Kidney (tissue), 14 donors: ENCODE results near the gene CACNG1. TPM values are rescaled to one million over a fixed set of nuclear protein-coding genes. Genes with fewer than 3 reads are reported as not detected.

Source experiments
- DNase-seq, 5 donors: peaks; one replicate each; pipeline ENCODE4 v3.0.0-alpha.2; 2013 to 2020
- FAIRE-seq: peaks from 2 replicates; lab custom pipeline; 2012; peaks lifted over from hg19 to GRCh38; lab: Jason Lieb, UNC
- H3K27ac ChIP-seq, 2 donors: one replicate each; pipeline ENCODE4 v1.7.0; 2013; ENCODE audit warnings: low read depth in 2 of 2, low read length in 2 of 2, inconsistent platforms in 1 of 2
- H3K27me3 ChIP-seq: one replicate; pipeline ENCODE4 v1.7.1; 2013; ENCODE audit warnings: low read length, inconsistent platforms; ENCODE audit not compliant: control insufficient read depth, insufficient read depth
- H3K36me3 ChIP-seq, 3 donors: one replicate each; pipeline versions ENCODE4 v1.7.0 to v1.7.1; 2013; ENCODE audit warnings: low read length in 3 of 3, control low read depth in 1 of 3, inconsistent platforms in 1 of 3; ENCODE audit not compliant: insufficient read depth in 3 of 3, control insufficient read depth in 2 of 3
- H3K4me1 ChIP-seq, 3 donors: one replicate each; pipeline versions ENCODE4 v1.7.0 to v1.7.1; 2013; ENCODE audit warnings: low read length in 3 of 3, inconsistent platforms in 1 of 3, low read depth in 1 of 3; ENCODE audit not compliant: control insufficient read depth in 2 of 3, insufficient read depth in 2 of 3
- H3K4me3 ChIP-seq, 3 donors: one replicate each; pipeline versions ENCODE4 v1.7.0 to v1.8.1; 2013; ENCODE audit warnings: low read length in 3 of 3, control low read depth in 1 of 3, inconsistent platforms in 1 of 3
- H3K9ac ChIP-seq, 3 donors: one replicate each; pipeline versions ENCODE4 v1.7.0 to v1.7.1; 2013; ENCODE audit warnings: low read length in 3 of 3, control low read depth in 1 of 3, inconsistent platforms in 1 of 3
- H3K9me3 ChIP-seq, 3 donors: one replicate each; pipeline versions ENCODE4 v1.7.0 to v1.7.1; 2013; ENCODE audit warnings: low read length in 3 of 3, control low read depth in 1 of 3, inconsistent platforms in 1 of 3; ENCODE audit not compliant: control insufficient read depth in 2 of 3, insufficient read depth in 1 of 3
- intact Hi-C: fragments of 100-400 bp; cut with DNase I; formaldehyde crosslinking; loops from one replicate; pipeline ENCODE4 v1.11.1; 2022
- polyA plus RNA-seq: library from polyadenylated mRNA; stranded (reverse); fragments of 350-450 nt; fragmentation: Illumina TruSeq; extraction: RNeasy Lipid Tissue Mini Kit (QIAGEN cat#74804); gene quantifications from one replicate; pipeline ENCODE4 v1.2.3, GENCODE V29; 2014; ENCODE audit warnings: low read depth, low replicate concordance; ENCODE audit not compliant: insufficient read depth
- total RNA-seq: library from RNA; stranded (reverse); fragmentation: NEBNext Ultra II Directional; extraction: Animal tissue kit (Norgen Biotek cat#: 25700); gene quantifications from one replicate; pipeline ENCODE4 v1.2.1, GENCODE V29; 2021
- TF ChIP-seq, protein P1 (sequence below): IDR thresholded peaks from 3 replicates; pipeline ENCODE4 v1.5.1; 2012; ENCODE audit warnings: mild to moderate bottlenecking, moderate library complexity, borderline replicate concordance; ENCODE audit not compliant: insufficient read depth; ENCODE audit errors: extremely low read depth
- donor health status: control.
- donor health status: control.
- donor health status: control.
- donor health status: control.
- donor health status: control.
- donor health status: DM: yes; HTN: yes; CAD: no.
- donor health status: Normal renal cell carcinoma (clear cell type).

Gene CACNG1
- total and polyA plus RNA-seq, 2 donors from 2014 or later = not detected

- Histone ChIP-seq H3K27me3 (no peaks in the 10 kb centered on the region), H3K9me3 (peaks cover 0 to 3% (median 0%) of the 10 kb centered on the region in 3 donors), H3K9ac (no peak overlapping the region), H3K36me3 (no peaks in the 10 kb centered on the region), H3K4me1 (no peaks in the 10 kb centered on the region), H3K27ac (no peak overlapping the region), H3K4me3 (no peak overlapping the region)
- intact Hi-C loops = no loop called here
- peak in 1 of 5 donors; percentile 13 for DNase-seq
- TF ChIP-seq, protein P1, sequence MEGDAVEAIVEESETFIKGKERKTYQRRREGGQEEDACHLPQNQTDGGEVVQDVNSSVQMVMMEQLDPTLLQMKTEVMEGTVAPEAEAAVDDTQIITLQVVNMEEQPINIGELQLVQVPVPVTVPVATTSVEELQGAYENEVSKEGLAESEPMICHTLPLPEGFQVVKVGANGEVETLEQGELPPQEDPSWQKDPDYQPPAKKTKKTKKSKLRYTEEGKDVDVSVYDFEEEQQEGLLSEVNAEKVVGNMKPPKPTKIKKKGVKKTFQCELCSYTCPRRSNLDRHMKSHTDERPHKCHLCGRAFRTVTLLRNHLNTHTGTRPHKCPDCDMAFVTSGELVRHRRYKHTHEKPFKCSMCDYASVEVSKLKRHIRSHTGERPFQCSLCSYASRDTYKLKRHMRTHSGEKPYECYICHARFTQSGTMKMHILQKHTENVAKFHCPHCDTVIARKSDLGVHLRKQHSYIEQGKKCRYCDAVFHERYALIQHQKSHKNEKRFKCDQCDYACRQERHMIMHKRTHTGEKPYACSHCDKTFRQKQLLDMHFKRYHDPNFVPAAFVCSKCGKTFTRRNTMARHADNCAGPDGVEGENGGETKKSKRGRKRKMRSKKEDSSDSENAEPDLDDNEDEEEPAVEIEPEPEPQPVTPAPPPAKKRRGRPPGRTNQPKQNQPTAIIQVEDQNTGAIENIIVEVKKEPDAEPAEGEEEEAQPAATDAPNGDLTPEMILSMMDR = no peak
- no peak for FAIRE-seq
These were observed 10.7 kb downstream of the CACNG1 start for GRCh38 chr17:67055041-67055443.

DNA sequence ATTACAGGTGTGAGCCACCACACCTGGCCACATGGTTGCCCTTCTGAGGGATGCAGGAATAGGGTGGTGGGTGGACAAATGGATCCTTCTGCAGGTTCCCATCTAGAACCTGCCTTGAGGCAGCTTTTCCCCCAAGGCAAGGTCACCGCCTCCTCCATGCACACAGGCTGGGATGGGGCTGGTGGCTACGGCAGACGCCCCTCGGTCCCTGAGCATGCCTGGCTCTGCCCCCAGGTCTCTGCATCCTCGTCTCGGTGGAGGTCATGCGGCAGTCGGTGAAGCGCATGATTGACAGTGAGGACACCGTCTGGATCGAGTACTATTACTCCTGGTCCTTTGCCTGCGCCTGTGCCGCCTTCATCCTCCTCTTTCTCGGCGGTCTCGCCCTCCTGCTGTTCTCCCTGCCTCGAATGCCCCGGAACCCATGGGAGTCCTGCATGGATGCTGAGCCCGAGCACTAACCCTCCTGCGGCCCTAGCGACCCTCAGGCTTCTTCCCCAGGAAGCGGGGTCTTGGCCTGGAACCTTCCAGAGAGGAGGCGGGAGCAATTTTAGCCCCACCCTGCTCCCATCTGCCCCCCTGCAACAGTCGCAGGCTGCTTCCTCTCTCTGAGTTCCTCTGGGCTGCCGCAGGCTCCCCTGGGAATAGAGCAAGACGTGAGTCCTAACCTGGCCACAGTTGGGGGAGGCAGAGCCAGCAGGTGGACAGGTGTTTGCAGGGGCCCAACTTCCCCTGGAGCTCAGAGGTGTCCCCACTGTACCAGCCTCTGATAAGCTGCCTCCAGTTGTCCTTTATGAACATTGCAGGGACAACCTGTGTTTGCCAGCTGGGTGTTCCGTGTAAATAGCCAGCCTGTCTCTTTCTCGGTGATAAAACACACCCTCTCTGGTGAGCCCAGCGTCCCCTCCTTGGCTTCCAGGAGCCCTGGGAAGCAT, 11.7 kb downstream of the CACNG1 start:
- Histone ChIP-seq H3K27ac (no peak overlapping the region), H3K9ac (no peak overlapping the region), H3K36me3 (no peaks in the 10 kb centered on the region), H3K9me3 (peaks cover 0 to 3% (median 0%) of the 10 kb centered on the region in 3 donors), H3K4me1 (no peaks in the 10 kb centered on the region), H3K4me3 (no peak overlapping the region), H3K27me3 (no peaks in the 10 kb centered on the region)
- intact Hi-C loops = no loop called here
- FAIRE-seq (no peak), DNase-seq (no peak)
- TF ChIP-seq, protein P1 = no peak

- TF ChIP-seq, protein P1 = no peak
- no peaks in the 10 kb centered on the region for H3K36me3 ChIP-seq
- DNase-seq (no peak), FAIRE-seq (no peak)
- no peaks in the 10 kb centered on the region for H3K4me1 ChIP-seq
- H3K9ac ChIP-seq = no peak overlapping the region
- H3K4me3 ChIP-seq = no peak overlapping the region
- peaks cover 0 to 3% (median 0%) of the 10 kb centered on the region in 3 donors for H3K9me3 ChIP-seq
- intact Hi-C loops = no loop called here
- no peaks in the 10 kb centered on the region for H3K27me3 ChIP-seq
- H3K27ac ChIP-seq = no peak overlapping the region
These were observed 12.6 kb downstream of the CACNG1 start for GRCh38 chr17:67056746-67057490.
